T-helper 2 cell treated with Interferon-gamma antibody and Interleukin-4, amounts not matched to agents 100 ng/mL and 5 ng/mL, for 36 hours (primary cell): ENCODE results near the gene WWTR1. TPM values are rescaled to one million over a fixed set of nuclear protein-coding genes. Genes with fewer than 3 reads are reported as not detected.

Source experiments
- intact Hi-C: fragments of 100-400 bp; cut with micrococcal nuclease; formaldehyde crosslinking; loops from one replicate; pipeline ENCODE4 v1.15.1; 2023
- total RNA-seq: library from RNA; stranded (reverse); gene quantifications from 2 replicates; pipeline ENCODE4 v1.2.3, GENCODE V29; 2022

Gene WWTR1
- total RNA-seq, 1 donor from 2014 or later, result 1.1 TPM

DNA sequence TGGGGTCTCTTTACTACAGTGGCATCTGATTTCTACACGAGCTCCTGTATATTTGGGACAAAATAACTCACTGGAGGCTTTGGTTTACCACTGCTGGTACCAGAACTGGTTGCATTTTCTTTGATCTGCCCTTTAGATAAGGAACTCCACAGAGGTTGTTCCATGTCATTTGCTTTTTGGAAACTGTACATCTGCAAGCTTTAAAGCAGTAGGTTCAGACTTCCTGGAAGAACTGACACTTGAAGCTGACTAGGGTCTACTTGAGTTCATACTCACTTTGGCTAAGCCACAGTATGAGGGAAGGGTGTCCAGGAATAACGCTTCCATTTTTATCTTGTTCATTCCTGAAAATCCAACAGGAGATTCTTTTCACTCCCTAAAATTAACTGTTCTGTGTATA lies 86.4 kb downstream of the WWTR1 start:
- intact Hi-C loops, result loop anchor here (2.0 to 5.0 kb wide), 3 partner anchors 13 to 1631 kb away; partner anchors contain the start of genes GPR171 and WWTR1

DNA sequence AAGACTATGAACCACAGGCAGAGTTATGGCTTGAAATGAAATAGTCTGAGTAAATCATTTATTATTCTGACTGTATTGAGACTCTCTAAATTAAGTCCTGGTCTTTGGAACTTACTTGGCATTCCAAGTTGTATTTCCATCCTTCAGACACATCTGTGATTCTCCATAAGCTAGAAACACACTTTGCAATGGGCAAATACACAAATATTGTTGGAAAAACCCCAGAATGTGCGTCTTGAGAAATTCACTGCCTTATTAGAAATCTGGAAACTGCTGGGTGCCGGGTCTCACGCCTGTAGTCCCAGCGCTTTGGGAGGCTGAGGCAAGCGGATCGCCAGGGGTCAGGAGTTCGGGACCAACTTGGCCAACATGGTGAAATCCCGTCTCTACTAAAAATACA lies 87.8 kb downstream of the WWTR1 start:
- intact Hi-C loops, result loop anchor here (2.0 to 5.0 kb wide), 3 partner anchors 15 to 1632 kb away; partner anchors contain the start of genes GPR171 and WWTR1

DNA sequence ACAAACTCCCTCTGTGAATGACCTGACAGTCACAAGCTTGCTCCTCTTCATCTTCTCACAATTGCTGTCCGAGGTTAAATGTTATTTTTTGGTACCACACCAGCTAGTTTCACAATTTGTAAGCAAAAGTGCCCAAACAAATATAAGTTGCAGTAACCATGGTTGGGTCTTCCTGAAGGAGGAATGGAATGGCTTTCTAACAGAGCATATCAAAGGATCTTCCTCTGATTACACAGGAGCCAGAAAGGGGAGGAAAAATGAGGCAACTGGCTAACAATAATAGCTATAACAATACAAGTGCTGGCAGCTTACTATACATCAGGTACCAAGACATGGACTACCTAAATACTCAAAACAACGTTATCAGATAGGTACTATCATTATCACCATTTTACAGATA lies 90.4 kb downstream of the WWTR1 start:
- intact Hi-C loops, result no loop called here

DNA sequence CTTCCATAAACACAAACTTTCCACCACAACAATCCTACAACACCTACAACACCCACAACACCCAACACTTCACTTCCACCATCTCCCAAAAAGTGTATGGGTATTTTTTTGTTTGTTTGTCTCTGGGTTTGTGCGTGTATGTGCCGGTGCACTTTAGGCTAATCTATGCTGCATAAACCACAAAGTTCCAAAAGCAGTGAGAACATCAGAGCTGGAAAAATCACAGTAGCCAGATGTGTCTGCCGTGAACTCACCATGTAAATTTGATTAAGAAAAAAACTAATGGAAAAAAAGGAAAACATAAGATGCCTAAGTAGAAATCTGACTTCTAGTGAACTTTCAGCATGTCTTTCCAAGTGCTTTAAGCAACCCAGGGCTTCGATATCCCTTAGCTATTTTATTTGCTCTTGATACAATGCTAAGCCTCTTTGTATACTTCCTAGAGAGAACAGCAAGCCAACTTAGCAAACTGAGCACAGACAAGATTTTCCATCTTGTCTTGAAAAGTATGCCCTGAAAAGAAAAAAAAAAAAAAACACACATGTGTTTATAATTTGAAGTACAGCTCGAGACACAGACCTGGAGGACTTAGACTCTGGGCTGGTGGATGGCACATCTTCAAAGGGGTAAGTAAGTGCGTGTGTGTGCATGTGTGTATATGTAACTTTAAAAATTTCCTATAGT lies 91.4 kb downstream of the WWTR1 start:
- intact Hi-C loops, result no loop called here

DNA sequence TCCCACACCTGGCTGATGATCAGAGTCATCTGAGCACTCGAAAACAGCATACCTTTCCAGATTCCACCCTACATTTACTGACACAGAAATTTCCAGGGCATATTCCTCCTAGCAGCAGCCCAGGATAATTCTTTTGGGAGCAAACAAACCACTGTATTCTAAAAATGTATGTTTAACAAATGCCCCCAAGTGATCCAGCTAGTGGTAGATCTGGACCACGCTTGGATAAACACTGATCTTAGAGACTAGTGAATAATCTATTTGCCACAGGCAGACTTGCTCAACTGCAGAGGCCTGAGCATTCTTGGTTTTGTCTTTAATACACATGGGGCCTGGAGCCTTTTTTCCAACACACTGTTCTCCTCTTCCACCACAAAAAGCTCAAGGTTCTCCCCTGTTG lies 93.7 kb downstream of the WWTR1 start:
- intact Hi-C loops, result no loop called here

DNA sequence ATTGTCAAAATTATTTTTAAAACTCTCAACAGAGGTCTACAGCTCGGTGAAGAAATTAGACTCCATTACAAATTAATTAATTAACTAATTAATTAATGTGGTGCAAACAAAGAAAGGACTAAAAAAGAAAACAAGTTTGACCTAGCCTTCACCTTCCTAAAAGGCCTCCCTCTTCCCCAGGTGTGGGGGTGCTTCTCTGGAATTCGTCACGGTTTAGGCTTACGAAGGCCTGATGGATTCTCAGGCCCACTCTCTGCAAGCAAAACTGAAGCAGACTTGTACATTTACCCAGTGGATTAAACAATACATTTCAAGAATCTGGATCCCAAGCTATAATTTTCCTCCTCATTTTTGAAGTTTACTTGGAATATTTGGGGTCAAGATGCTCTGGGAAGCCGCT lies 94.7 kb downstream of the WWTR1 start:
- intact Hi-C loops, result no loop called here

DNA sequence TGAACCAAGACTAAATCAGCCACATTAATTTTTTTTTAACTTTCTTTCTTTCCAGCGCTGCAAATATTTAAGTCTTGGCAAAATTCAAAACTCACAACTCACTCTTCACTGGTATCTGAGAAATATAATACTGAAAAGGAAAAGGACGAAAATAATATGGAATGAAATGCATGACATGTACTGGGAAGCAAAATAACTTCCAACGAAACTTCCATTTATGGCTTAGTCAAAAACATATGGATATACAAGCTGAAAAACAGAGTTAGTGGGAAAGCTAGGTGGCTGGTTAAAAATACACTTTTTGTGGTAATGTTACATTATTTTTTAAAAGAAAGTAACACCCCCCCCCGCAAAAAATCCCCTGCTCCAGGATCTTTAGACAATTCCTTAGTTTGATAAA lies 97.2 kb downstream of the WWTR1 start:
- intact Hi-C loops, result no loop called here

DNA sequence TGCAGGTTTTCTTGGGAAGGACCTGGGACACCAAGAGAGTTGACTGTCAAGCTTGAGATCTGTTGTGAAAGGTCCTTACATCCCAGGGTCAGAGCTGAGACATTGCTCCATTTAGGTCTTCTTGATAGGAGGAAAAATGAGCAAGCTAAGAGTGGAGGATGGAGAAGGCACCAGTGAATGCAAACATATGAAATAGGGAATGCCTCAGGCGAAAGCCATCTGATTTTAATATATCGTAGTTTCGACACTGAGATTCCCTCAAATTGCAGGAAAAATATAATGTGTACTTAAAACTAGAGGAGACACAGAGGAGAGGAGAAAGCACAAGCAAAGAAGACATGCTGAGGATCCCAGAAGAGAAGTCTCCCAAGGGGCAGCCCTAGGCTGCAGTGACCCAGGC lies 97.8 kb downstream of the WWTR1 start:
- intact Hi-C loops, result no loop called here

DNA sequence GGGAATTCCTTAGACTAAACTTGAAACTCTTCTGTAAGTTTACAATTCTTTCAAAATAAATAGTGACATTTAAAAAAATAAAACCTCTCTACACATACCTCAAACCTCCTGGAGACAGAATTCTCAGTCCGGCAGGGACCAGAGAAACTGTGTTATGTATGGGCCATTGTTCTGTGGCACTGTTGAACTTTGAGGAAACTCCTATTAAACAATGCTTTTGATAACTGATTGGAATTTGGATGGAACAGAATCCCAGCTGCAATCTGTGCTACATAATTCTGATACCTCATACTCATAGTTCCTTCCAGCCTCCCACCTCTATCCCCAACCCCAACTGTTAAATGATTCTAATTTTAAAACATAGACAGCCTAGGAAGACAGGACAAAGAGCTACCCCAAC lies 98.3 kb downstream of the WWTR1 start:
- intact Hi-C loops, result no loop called here

DNA sequence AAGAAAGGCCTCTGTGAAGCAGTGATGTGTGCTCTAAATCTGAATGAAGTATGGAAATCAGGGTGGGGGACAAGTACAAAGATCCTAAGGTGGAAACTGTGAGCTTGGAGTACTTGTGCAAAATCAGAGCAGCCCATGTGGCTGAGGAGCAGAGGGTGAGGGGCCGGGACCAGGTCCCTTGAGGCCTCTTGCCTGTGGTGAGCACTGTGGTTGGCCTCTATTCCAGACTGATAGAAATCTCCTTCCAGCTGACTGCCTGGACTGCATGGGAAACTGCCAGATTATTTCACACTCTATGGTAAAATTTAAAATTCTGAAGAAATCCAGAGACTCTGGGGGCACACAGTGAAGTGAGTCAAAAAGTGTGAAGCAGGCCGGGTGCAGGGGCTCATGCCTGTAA lies 101.9 kb downstream of the WWTR1 start:
- intact Hi-C loops, result no loop called here

DNA sequence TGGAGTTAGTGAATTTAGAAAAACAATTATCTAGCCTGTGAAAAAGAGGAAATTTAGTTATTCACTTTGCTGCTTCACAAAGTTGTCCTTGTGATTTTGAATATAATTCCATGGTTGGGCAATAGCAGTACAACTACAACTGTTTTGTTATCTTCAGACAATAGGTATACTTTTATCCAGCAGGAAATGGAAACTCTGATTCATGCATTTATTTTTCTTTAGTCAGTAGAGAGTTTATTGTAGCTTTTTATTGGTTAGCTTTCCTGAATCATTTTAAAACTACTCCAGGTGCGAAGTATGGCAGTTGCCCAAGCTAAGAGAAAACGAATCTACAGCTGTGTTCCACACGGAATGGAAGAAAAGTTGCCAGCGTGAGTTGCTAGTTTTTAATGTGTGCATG lies 103.0 kb downstream of the WWTR1 start:
- intact Hi-C loops, result no loop called here

DNA sequence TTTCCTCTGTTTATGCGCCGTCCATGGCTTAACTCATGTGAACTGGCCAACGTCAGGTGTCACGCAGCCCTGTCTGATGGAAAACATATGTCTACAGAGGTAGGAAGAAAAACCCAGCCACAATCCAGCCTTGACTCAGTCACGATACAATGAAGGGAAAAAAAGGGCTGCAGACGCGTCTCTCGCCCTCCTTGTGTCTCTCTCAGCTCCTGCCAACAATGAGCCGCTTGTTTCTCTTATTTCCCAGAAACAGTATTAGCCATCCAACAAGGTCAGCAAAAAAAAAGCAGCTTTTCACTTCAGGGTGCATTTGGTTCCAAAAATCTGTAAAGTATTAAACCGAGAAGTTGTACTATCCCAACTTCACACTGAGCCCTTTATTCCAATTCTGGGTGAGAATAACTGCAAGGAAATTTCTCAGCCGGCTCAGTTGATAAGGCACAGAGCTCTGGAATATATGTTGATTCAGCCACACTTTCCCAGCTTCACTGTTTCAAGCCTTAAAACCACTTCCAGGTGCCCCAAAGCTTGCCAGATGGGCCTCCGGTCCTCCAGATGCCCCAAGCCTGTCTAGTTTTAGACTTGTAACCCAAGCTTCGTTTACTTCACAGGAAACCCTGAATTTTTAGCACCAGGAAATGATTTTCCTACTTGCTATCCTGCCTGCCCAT lies 103.9 kb downstream of the WWTR1 start:
- intact Hi-C loops, result no loop called here

DNA sequence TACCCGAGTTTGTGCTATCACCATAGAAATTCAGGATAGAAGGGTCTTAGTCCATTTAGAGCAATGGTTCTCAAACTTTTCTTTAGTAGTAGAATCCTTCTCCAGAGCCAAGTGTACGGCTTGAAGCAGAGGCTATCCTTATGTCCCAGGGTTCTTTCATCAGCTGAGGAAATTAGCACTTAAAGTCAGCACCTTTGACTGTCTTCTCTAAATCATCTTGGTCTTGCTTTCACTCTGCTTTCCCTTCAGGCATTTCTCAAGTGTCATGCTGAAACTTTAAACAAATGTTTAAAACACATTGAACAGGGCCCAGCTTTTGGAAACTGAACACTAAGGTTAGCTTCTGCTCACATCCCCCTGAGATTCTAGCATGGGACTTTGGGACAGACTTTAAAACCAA lies 105.1 kb downstream of the WWTR1 start:
- intact Hi-C loops, result no loop called here

DNA sequence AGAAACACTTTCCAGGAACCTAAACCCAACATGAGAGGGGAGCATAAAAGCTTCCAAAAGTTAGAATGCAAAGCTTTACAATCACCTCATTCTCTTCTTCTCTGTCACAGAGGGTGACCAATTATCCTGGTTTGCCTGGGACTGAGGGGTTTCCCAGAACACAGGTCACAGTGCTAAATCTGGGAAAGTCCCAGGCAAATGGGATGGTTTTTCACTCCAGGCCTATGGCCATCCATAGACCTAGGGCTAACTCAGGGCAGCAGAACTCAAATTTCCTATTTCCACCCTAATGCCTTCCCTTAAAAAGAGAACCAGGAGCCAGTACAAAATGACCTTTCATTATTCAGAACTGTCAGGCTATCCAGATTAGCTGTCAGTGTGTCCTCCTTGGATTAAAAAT lies 106.3 kb downstream of the WWTR1 start:
- intact Hi-C loops, result no loop called here

DNA sequence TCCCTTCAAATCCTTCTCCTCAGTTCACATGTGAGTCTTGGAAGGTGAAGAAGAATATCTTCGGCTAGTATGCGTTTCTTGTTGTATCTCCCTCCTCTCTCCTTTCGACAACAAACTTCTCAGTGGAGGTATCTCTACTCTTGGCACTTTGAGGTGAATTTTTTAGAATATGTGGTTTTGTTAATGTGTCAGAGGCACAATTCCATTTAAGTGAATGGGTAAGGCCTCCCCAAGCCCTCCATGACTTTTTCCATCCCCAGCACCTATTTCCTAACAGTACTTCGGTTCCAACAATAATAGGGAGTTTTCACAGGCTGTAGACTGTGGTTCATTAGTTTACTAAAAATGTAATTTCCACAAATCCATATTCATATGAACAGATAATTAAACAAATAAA lies 109.2 kb downstream of the WWTR1 start:
- intact Hi-C loops, result no loop called here

DNA sequence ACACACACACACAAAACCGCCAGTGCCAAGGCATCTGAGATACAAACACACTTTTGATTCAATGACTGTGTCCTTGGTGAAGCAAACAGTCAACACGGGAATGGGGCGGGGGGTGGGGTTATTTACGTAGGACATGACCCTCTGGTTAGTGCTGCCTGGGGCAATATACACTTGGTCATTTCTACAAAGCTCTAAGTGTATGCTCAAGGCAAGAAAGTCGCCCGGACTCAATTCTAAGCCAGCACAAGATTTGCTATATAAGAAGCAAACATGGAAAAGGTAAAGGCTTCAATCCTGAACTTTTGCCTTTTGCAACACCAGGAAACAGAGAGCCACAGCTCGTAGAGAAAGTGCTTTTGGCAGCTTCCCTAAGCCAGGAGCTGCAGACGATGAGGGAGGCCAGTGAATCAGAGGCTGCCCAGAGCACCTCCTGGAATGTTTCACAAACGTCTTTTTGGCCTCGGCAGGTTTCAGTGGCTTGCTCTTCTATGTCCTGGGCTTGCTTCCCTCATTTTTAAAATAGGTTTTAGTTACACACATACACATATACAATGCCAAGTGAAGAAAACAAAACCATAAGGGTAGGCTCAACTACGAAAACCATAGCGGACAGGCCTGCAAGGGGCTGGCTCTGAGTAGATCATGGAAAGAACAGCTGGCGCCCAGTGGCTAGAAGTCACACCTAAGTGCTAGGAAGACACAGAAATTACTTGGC lies 109.7 kb downstream of the WWTR1 start:
- intact Hi-C loops, result no loop called here

DNA sequence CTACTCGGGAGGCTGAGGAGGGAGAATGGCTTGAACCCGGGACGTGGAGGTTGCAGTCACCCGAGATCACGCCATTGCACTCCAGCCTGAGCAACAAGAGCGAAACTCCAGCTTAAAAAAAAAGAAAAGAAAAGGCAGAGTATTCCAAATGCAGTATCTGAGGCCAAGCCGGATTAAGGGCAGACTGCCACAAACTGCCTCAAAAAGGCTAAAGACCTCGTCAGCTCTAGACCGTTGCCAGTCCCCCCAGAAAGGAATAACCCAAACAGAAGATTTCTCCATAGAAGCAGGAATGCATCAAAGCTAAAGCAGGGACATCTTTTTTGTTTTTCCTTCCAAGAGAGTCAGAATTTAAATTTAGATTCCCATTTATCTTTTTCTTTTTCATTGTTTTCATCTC lies 110.4 kb downstream of the WWTR1 start:
- intact Hi-C loops, result no loop called here

DNA sequence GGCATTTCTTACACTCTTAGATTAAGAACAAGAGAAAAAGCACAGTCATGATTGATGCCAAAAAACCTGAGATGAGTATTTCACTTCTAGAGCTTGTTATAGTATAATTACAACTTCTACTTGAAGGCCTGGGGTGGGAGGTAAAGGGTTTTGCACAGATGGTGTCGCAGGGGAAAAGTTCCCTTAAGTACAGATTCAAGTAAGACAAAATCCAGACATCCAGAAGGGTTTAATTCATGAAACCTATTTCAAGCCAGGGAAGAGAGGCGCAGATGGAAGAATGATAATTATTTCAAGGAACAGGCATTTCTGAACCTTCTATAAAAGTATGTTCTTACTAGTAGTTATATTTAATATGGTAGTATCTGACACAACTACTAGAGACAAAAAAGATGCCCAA lies 112.8 kb downstream of the WWTR1 start:
- intact Hi-C loops, result no loop called here

DNA sequence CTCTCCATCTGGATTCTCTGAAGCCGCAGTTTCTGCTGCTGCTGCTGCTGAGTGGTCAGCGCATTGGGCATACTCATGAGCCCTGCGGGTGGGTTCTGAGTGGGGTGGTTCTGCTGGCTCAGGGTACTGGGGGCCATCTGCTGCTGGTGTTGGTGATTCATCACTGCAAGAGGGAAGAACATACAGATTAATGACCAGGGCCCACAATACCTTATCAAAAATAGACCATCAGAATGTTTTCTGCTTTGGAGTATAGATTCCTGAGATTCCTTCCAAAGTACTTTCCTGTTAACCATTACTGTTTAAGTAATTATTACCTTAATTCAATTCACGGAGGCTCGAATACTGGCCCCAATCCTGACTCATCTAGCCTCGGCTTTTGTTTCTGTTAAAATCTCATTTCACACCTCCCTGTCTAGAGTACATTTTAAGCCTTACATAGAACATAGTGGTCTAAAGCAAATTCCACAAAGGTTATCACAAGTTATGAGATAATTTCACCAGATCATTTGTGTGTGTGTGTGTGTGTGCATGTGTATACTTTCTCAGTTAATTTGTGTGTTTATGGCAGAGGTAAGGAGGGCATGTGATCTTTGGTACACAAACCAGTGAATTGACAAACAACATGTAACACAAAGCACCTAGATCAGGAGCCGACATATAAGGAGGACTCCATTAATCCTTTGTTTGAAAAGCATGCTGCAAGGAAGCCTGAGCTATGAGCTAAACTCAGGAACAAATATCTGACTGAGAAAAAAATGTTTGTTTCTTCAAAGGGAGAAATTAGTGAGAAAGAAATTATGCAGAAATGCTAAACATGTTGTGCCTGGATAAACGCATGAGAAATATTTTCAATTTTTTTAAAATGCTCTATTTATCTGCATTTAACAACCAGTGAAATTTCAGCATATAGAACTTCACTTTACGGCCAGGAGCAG lies 115.2 kb downstream of the WWTR1 start:
- intact Hi-C loops, result no loop called here

DNA sequence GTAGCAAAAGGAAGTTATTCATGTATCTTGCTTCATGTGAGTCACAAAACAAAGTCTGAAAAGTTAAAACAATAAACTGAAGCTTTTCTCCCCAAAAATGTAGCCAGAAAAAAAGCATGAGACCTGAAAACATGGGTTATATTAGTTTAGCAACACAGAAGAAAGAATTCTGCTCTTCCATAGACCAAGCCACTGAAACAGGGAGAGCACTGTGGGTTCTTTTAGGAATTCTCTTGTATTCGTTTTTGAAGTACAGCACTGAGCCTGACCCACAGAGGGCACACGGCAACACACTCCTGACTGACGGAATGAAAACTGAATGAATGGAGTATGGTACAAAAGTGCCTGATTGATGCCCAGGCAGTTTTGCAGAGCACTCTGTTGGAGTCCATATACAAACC lies 116.7 kb downstream of the WWTR1 start:
- intact Hi-C loops, result no loop called here

DNA sequence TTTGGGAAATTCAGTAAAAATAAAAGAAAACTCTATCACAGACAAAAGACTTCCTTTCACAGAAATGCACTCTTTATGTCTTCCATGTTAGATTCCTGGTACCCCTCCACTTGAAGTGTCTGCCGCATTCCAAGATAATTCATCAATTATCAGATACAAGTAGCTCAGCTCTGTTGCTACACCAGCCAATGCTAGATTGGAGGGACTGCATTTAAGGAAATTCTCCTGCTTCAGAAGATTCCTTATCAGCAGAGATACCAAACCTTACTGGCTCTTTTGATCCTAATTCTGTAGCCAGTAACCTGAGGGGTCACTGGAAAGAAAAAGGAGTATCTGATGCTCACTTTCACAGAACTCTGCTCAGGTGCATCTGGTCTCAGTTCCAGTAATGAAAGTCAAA lies 119.5 kb downstream of the WWTR1 start:
- intact Hi-C loops, result no loop called here
